T-helper 22 cell (primary cell): ENCODE data around the gene RNF225.
A peak's percentile ranks its signal among the peaks of the same experiment; 100 is the strongest.
"Not testable (repeated sequence)": the region's sequence is repeated elsewhere in the genome, so short reads cannot be mapped to it uniquely, and the experiment has no call there.

ENCODE experiments used
- DNase-seq: peaks from one replicate; pipeline ENCODE4 v3.0.0-alpha.2; 2020; ENCODE audit warnings: low read depth

RNF225 gene

GRCh38 chr19:58408152-58409009, 12.9 kb downstream of the RNF225 start, which contains the start of gene ZNF584:
TSS of gene ZNF584 (plus strand) at chr19:58408649. CDS start at chr19:58409148, 499 bp downstream.
- peak; percentile 91 for DNase-seq

GRCh38 chr19:58409010-58409790, 13.7 kb downstream of the RNF225 start:
- DNase-seq, result no peak

- DNase-seq, result no peak
Measured at GRCh38 chr19:58416604-58417003, 21.1 kb downstream of the RNF225 start.

GRCh38 chr19:58417071-58417470, 21.6 kb downstream of the RNF225 start:
- DNase-seq, result no peak

- DNase-seq, result no peak
Measured at GRCh38 chr19:58428617-58429016, 33.2 kb downstream of the RNF225 start.

GRCh38 chr19:58429745-58430144, 34.3 kb downstream of the RNF225 start:
- no peak for DNase-seq

- DNase-seq, result no peak
Measured at GRCh38 chr19:58434217-58434616, 38.8 kb downstream of the RNF225 start.

GRCh38 chr19:58439576-58440554, 44.4 kb downstream of the RNF225 start, which contains the start of gene ZNF132:
TSS of gene ZNF132 (minus strand) at chr19:58440153. CDS start at chr19:58439821, 332 bp downstream.
- peak; percentile 95 for DNase-seq

- no peak for DNase-seq
Measured at GRCh38 chr19:58440556-58440955, 45.1 kb downstream of the RNF225 start.

GRCh38 chr19:58442986-58443385, 47.5 kb downstream of the RNF225 start:
- not testable (repeated sequence) for DNase-seq
